ENCODE measurements around the gene FRMD3. TPM values are rescaled to one million over a fixed set of nuclear protein-coding genes. Genes with fewer than 3 reads are reported as not detected.

Gene FRMD3
- total RNA-seq, 4 donors from 2014 or later: 6.1 to 47.1 (median 11.5) TPM

DNA sequence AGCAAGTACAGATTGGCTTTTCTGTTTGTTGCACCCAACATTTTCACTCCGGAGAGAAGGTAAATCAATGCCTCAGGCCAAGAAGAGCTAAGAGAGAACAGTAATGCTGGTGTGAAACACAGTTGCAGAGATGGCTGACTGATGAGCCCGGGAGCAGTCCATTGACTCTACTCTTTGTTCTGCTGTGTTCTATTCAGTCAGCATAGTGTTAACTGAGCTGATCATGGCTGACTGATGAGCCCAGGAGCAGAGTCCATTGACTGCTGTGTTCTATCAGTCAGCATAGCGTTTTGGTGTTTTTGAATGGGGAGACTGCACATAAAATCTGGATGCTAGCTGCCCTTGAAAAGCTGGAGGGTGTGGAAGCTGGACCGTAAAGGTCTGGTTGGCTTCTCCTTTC is 141.4 kb downstream of the FRMD3 start:
- DNase-seq (ENCODE audit: low spot score) (no peak), ATAC-seq (ENCODE audit: low FRiP score) (no peak)
- TF ChIP-seq, protein P1, sequence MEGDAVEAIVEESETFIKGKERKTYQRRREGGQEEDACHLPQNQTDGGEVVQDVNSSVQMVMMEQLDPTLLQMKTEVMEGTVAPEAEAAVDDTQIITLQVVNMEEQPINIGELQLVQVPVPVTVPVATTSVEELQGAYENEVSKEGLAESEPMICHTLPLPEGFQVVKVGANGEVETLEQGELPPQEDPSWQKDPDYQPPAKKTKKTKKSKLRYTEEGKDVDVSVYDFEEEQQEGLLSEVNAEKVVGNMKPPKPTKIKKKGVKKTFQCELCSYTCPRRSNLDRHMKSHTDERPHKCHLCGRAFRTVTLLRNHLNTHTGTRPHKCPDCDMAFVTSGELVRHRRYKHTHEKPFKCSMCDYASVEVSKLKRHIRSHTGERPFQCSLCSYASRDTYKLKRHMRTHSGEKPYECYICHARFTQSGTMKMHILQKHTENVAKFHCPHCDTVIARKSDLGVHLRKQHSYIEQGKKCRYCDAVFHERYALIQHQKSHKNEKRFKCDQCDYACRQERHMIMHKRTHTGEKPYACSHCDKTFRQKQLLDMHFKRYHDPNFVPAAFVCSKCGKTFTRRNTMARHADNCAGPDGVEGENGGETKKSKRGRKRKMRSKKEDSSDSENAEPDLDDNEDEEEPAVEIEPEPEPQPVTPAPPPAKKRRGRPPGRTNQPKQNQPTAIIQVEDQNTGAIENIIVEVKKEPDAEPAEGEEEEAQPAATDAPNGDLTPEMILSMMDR (IDR thresholded peaks at IDR 0.05): no peak

DNA sequence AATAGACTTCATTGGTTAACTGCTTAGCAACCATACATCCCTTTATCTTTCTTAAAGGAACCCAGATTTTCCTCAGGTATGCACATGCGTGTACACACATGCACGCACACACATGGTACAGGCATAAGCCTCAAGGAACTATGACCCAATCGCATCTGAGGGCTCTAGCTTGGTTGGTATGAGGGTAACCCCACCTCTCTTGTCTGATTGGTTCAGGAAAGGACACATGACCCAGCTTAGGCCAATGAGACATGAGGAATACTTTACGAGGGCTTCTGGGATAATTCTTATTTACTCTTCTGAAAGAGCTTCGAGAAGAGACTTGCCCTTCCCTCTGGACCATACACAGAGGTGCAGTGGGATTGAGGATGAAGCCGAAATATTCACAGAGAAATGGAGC is 141.9 kb downstream of the FRMD3 start:
- TF ChIP-seq, protein P1 (IDR thresholded peaks at IDR 0.05): no peak
- DNase-seq (ENCODE audit: low spot score) (no peak), ATAC-seq (ENCODE audit: low FRiP score) (no peak)

DNA sequence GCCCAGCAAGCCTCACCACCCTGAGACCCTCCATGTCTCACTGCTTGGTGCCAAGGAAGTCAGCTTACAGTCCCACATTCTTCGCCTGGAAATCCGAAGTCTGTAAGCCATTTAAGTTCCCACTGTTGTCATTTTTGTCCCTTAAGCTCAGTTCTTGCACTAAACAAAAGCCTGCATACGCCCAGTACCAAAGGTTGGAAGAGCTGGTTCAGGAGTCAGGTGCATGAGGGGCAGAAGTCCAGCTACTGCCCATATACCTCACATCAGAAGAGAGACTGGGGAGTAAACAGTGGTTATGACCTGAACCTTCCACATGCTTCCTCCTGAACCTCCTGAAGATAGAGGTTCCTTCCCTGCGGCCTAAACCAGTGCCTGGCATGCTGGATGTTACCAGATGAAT is 146.0 kb downstream of the FRMD3 start:
- no peak for DNase-seq (ENCODE audit: low spot score)
- TF ChIP-seq, protein P1 (IDR thresholded peaks at IDR 0.05): no peak
- ATAC-seq (ENCODE audit: low FRiP score): no peak

DNA sequence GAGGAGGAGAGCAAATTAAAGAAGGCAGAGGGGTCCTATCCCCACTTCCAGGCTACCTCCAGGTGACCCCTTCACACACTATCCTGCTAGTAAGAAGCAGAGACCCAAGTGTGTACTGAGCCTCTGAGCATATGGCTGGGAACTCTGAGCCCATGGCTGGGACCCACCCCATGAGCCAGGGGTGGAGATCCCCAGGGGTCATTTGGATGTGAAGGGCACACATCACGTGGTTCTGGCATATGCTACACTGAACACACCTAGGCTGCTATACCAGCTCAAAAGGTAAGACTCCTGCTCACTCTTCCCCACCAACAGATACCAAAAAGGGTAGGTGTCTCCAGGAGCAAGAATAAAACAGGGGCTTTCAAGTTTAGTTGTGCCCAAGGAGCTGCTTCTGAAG is 149.9 kb downstream of the FRMD3 start:
- ATAC-seq (ENCODE audit: low FRiP score) (no peak), DNase-seq (ENCODE audit: low spot score) (no peak)
- TF ChIP-seq, protein P1 (IDR thresholded peaks at IDR 0.05): no peak

DNA sequence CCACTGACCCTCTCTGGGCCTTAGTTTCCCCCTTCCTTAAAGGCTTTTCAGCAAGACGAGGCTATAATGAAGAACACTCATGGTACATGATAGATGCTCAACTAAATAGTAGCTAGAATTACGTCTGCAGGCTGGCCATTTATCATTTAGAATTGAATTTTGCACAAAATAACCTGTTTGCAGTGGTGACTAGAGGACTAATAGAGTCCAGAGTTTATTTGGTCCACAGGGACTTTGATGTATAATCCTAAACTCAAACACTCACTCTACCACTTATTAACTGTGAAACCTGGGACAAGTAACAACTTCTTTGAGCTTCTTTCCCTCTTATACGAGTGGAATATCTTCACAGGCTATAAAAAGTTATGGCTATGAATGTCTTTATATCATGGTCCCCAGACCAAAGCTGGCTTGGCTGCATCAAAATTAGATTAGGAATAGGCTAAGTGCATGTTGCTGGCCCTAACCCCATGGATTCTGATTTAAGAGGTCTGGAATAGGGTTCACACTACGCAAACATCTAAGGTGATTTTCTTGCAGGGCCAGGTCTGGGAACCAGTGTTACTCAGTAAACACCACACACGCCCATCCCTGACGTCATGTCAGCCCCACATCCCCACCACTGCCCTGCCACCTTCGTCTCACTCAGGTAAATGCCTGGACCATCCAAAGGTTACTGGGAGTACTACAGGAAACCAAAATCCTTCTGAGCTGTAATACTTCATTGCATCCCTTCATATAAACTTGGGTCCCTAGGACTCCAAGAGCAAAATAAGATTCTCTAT is 150.6 kb downstream of the FRMD3 start:
- TF ChIP-seq, protein P1 (IDR thresholded peaks at IDR 0.05): no peak
- no peak for DNase-seq (ENCODE audit: low spot score)
- no peak for ATAC-seq (ENCODE audit: low FRiP score)

DNA sequence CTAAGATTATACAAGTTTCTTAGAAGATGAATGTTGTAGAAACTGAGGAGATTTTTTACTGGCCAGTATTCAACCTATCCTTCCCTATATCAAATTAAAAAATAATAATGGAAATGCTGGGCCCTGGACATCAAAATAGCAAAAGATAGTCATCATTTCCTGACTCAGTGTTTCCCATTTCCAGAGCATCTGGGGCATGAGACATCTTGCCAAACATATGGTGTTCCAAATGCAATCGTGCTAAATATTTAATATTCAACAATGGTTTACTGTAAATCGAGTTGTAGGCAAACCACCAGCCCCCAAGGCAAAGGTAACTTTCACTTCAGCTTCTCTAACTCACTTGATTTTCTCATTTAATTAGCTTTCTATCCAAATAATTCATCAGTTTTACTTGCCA is 152.9 kb downstream of the FRMD3 start:
- ATAC-seq (ENCODE audit: low FRiP score): no peak
- TF ChIP-seq, protein P1 (IDR thresholded peaks at IDR 0.05): no peak
- DNase-seq (ENCODE audit: low spot score): no peak

DNA sequence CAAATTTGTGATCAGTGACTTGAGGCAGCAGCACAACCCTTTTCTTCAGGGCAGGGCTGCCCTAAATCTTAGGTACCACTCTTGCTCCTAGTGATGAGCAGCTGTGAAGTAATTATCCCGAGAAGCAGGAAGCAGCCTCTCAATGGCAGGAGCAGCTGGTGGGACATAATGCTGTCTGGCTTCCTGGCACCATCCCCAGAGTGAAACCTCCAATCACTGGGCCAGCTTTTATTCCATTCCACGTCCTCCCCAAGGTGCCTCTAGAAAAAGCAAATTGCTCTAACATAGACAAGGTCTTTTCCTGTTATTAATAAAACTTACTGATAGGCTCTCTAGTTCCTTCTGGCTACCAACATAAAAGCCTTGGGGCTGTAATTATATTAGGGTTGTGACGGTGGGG is 154.0 kb downstream of the FRMD3 start:
- no peak for DNase-seq (ENCODE audit: low spot score)

More for the DNA sequence above, 154.0 kb downstream of the FRMD3 start:
- ATAC-seq (ENCODE audit: low FRiP score): no peak
- TF ChIP-seq, protein P1 (IDR thresholded peaks at IDR 0.05): no peak

Measured in omental fat pad (tissue), 4 donors.